ENCODE measurements around the gene SERPINE3. TPM values are rescaled to one million over a fixed set of nuclear protein-coding genes. Genes with fewer than 3 reads are reported as not detected.

The SERPINE3 gene
- polyA plus RNA-seq, 1 experiment, result not detected

GRCh38 chr13:51303063-51303552, 36.4 kb upstream of the SERPINE3 start:
- DNase-seq (ENCODE audit: low read depth), result no peak
- POLR2A ChIA-PET, result no interaction called here
- H3K27me3 ChIP-seq (ENCODE audit: control insufficient read depth, insufficient read depth, low read length), result peaks cover 4% of the 10 kb centered on the region; the same call in 1 of the 2 replicates
- CTCF ChIA-PET, result interaction anchor here (1.4 to 3.1 kb wide), 2 partner anchors 9 to 16 kb away, joined by 3 to 15 read pairs; no protein-coding TSS in a partner anchor
- no peak overlapping the region for H3K4me3 ChIP-seq (ENCODE audit: low read depth, low read length)
- no peak for TF ChIP-seq CTCF (IDR thresholded peaks at IDR 0.05; ENCODE audit: insufficient read depth, low read depth, low read length)
- H3K36me3 ChIP-seq (ENCODE audit: control insufficient read depth, insufficient read depth, low read length), result no peaks in the 10 kb centered on the region

GRCh38 chr13:51303882-51304281, 35.6 kb upstream of the SERPINE3 start:
- H3K36me3 ChIP-seq (ENCODE audit: control insufficient read depth, insufficient read depth, low read length), result no peaks in the 10 kb centered on the region
- peaks cover 3% of the 10 kb centered on the region; the same call in 1 of the 2 replicates for H3K27me3 ChIP-seq (ENCODE audit: control insufficient read depth, insufficient read depth, low read length)
- POLR2A ChIA-PET, result no interaction called here
- H3K4me3 ChIP-seq (ENCODE audit: low read depth, low read length), result no peak overlapping the region
- DNase-seq (ENCODE audit: low read depth), result no peak
- no peak for TF ChIP-seq CTCF (IDR thresholded peaks at IDR 0.05; ENCODE audit: insufficient read depth, low read depth, low read length)
- CTCF ChIA-PET, result interaction anchor here (1.4 to 3.1 kb wide), 3 partner anchors 8 to 18 kb away, joined by 3 to 15 read pairs (median 3); no protein-coding TSS in a partner anchor

- H3K4me3 ChIP-seq (ENCODE audit: low read depth, low read length), result no peak overlapping the region
- CTCF ChIA-PET, result interaction anchor here (1.2 to 1.5 kb wide), 2 partner anchors 19 to 32 kb away, joined by 3 read pairs; no protein-coding TSS in a partner anchor
- no peaks in the 10 kb centered on the region for H3K36me3 ChIP-seq (ENCODE audit: control insufficient read depth, insufficient read depth, low read length)
- POLR2A ChIA-PET, result no interaction called here
- no peak for TF ChIP-seq CTCF (IDR thresholded peaks at IDR 0.05; ENCODE audit: insufficient read depth, low read depth, low read length)
- DNase-seq (ENCODE audit: low read depth), result no peak
- H3K27me3 ChIP-seq (ENCODE audit: control insufficient read depth, insufficient read depth, low read length), result peaks cover 3% of the 10 kb centered on the region; the same call in 1 of the 2 replicates
These were observed 34.1 kb upstream of the SERPINE3 start for GRCh38 chr13:51305271-51305967.

- TF ChIP-seq CTCF (IDR thresholded peaks at IDR 0.05; ENCODE audit: insufficient read depth, low read depth, low read length), result no peak
- no peaks in the 10 kb centered on the region for H3K36me3 ChIP-seq (ENCODE audit: control insufficient read depth, insufficient read depth, low read length)
- POLR2A ChIA-PET, result no interaction called here
- CTCF ChIA-PET, result interaction anchor here (0.6 to 1.7 kb wide), 3 partner anchors 17 to 46 kb away, joined by 3 to 6 read pairs (median 3); no protein-coding TSS in a partner anchor
- H3K4me3 ChIP-seq (ENCODE audit: low read depth, low read length), result no peak overlapping the region
- peaks cover 6% of the 10 kb centered on the region; the same call in 1 of the 2 replicates for H3K27me3 ChIP-seq (ENCODE audit: control insufficient read depth, insufficient read depth, low read length)
- DNase-seq (ENCODE audit: low read depth), result no peak
These were observed 30.7 kb upstream of the SERPINE3 start for GRCh38 chr13:51308781-51309180.

GRCh38 chr13:51311231-51311630, 28.3 kb upstream of the SERPINE3 start:
- POLR2A ChIA-PET, result no interaction called here
- DNase-seq (ENCODE audit: low read depth), result no peak
- no peak overlapping the region for H3K4me3 ChIP-seq (ENCODE audit: low read depth, low read length)
- no peak for TF ChIP-seq CTCF (IDR thresholded peaks at IDR 0.05; ENCODE audit: insufficient read depth, low read depth, low read length)
- CTCF ChIA-PET, result no interaction called here
- H3K36me3 ChIP-seq (ENCODE audit: control insufficient read depth, insufficient read depth, low read length), result no peaks in the 10 kb centered on the region
- H3K27me3 ChIP-seq (ENCODE audit: control insufficient read depth, insufficient read depth, low read length), result peaks cover 6% of the 10 kb centered on the region; the same call in 1 of the 2 replicates

Data from BJ (cell line).